Measurements from ENCODE around the gene ASXL2.
"Not testable (repeated sequence)": the region's sequence is repeated elsewhere in the genome, so short reads cannot be mapped to it uniquely, and the experiment has no call there.

ASXL2 gene

GRCh38 chr2:25878361-25879132 lies at the start of gene ASXL2:
TSS of gene ASXL2 (minus strand) at chr2:25878487. CDS start at chr2:25878222, 265 bp downstream.
- DNase-seq (ENCODE audit: low read depth), result peak; percentile 96

- DNase-seq (ENCODE audit: low read depth), result no peak
These were observed 48.9 kb upstream of the ASXL2 start for GRCh38 chr2:25926984-25927756.

- no peak for DNase-seq (ENCODE audit: low read depth)
These were observed 44.2 kb upstream of the ASXL2 start for GRCh38 chr2:25922501-25922900.

- DNase-seq (ENCODE audit: low read depth), result no peak
These were observed 42.6 kb upstream of the ASXL2 start for GRCh38 chr2:25920786-25921415.

- DNase-seq (ENCODE audit: low read depth), result peak; percentile 91
These were observed 42.0 kb upstream of the ASXL2 start for GRCh38 chr2:25920336-25920735.

GRCh38 chr2:25917832-25918231 lies 39.5 kb upstream of the ASXL2 start:
- no peak for DNase-seq (ENCODE audit: low read depth)

- peak; percentile 67 for DNase-seq (ENCODE audit: low read depth)
These were observed 39.1 kb upstream of the ASXL2 start for GRCh38 chr2:25917411-25917810.

GRCh38 chr2:25915944-25916772 lies 37.9 kb upstream of the ASXL2 start:
- DNase-seq (ENCODE audit: low read depth), result not testable (repeated sequence)

GRCh38 chr2:25915411-25915810 lies 37.1 kb upstream of the ASXL2 start:
- DNase-seq (ENCODE audit: low read depth), result not testable (repeated sequence)

- DNase-seq (ENCODE audit: low read depth), result not testable (repeated sequence)
These were observed 35.3 kb upstream of the ASXL2 start for GRCh38 chr2:25913696-25913973.

- peak; percentile 62 for DNase-seq (ENCODE audit: low read depth)
These were observed 34.8 kb upstream of the ASXL2 start for GRCh38 chr2:25912851-25913695.

- not testable (repeated sequence) for DNase-seq (ENCODE audit: low read depth)
These were observed 31.3 kb upstream of the ASXL2 start for GRCh38 chr2:25909574-25909973.

- DNase-seq (ENCODE audit: low read depth), result no peak
These were observed 26.8 kb upstream of the ASXL2 start for GRCh38 chr2:25905126-25905525.

GRCh38 chr2:25903216-25903776 lies 25.0 kb upstream of the ASXL2 start:
- no peak for DNase-seq (ENCODE audit: low read depth)

- no peak for DNase-seq (ENCODE audit: low read depth)
These were observed 21.2 kb upstream of the ASXL2 start for GRCh38 chr2:25899404-25899970.

GRCh38 chr2:25897506-25897905 lies 19.2 kb upstream of the ASXL2 start:
- no peak for DNase-seq (ENCODE audit: low read depth)

GRCh38 chr2:25896308-25896707 lies 18.0 kb upstream of the ASXL2 start:
- not testable (repeated sequence) for DNase-seq (ENCODE audit: low read depth)

- no peak for DNase-seq (ENCODE audit: low read depth)
These were observed 17.3 kb upstream of the ASXL2 start for GRCh38 chr2:25895610-25896009.

- no peak for DNase-seq (ENCODE audit: low read depth)
These were observed 16.7 kb upstream of the ASXL2 start for GRCh38 chr2:25895018-25895417.

GRCh38 chr2:25894135-25894830 lies 16.0 kb upstream of the ASXL2 start:
- peak; percentile 32 for DNase-seq (ENCODE audit: low read depth)

Measured in fibroblast of gingiva (primary cell).